HAP-1 (cell line): ENCODE results near the gene B4GALT1.

Experiments used
- DNase-seq, 2 experiments: peaks; one replicate each; pipeline ENCODE4 v3.0.0-alpha.2; 2016 to 2020; ENCODE audit warnings: low spot score in 2 of 2
- H3K27me3 ChIP-seq: fragments of 250-450 bp; sonication (Bioruptor Pico); 2 replicates; pipeline ENCODE4 v1.5.1; 2020; ENCODE audit warnings: low read depth, mild to moderate bottlenecking, moderate library complexity
- H3K36me3 ChIP-seq: fragments of 250-450 bp; sonication (Bioruptor Pico); replicated peaks from 2 replicates; pipeline ENCODE4 v1.5.1; 2020; ENCODE audit warnings: mild to moderate bottlenecking
- H3K4me1 ChIP-seq: fragments of 250-450 bp; sonication (Bioruptor Pico); 2 replicates; pipeline ENCODE4 v1.5.1; 2020; ENCODE audit warnings: mild to moderate bottlenecking
- H3K4me3 ChIP-seq: fragments of 250-450 bp; sonication (Bioruptor Pico); 2 replicates; pipeline ENCODE4 v1.5.1; 2020; ENCODE audit warnings: mild to moderate bottlenecking, moderate library complexity
- H3K9me3 ChIP-seq: fragments of 250-450 bp; sonication (Bioruptor Pico); 2 replicates; pipeline ENCODE4 v1.5.1; 2020; ENCODE audit warnings: mild to moderate bottlenecking, moderate library complexity
- in situ Hi-C: fragments of 300-500 bp; cut with MboI; formaldehyde crosslinking; loops from 3 replicates; pipeline ENCODE4 v1.14.3; 2020; ENCODE audit warnings: low sequenced_read_pairs, inconsistent platforms, mixed read lengths

Gene B4GALT1

DNA sequence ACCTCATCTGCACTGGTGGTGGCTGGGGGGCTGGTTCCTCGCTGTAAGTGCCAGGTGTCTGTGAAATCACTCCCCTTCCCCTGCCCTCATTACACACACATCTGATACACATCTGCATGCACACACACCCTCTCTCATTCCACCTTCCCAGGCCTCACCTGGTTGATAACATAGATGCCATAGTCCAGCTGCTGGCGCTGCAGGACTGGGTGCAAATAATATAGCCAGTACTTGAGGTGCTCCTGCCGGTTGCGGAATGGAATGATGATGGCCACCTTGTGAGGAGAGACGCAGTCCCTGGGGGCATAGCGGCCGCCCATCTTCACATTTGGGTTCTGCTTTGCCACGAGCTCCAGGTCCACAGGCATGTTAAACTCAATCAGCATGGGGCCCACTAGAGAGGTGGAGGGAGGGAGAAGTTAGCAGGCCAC is 32.1 kb downstream of the B4GALT1 start:
- Histone ChIP-seq H3K4me3 (no peak overlapping the region), H3K9me3 (no peaks in the 10 kb centered on the region), H3K36me3 (peaks cover 12% of the 10 kb centered on the region; the same call in 1 of the 2 replicates), H3K27me3 (no peaks in the 10 kb centered on the region), H3K4me1 (no peaks in the 10 kb centered on the region)
- in situ Hi-C loops: no loop called here
- no peak for DNase-seq

DNA sequence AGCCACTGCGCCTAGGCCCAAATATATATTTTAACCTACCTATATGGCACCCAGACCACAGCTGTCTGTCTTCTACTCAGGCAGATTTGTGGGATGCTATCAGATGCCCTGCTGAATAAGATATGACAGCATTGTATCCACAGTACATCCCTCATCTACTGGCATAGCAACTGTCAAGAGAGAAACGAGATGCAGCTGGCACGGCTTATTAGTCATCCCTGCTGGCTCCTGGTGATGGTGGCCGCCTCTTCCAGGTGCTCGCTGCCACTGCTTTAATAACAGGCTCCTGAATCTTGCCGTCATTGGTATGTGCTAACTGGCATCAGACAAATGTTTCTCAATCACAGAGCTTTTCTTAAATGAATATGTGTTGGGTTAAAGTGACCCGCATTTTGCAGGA is 34.0 kb downstream of the B4GALT1 start:
- Histone ChIP-seq H3K27me3 (no peaks in the 10 kb centered on the region), H3K4me1 (no peaks in the 10 kb centered on the region), H3K4me3 (no peak overlapping the region), H3K36me3 (peaks cover 12% of the 10 kb centered on the region; the same call in 1 of the 2 replicates), H3K9me3 (no peaks in the 10 kb centered on the region)
- no peak for DNase-seq
- in situ Hi-C loops: no loop called here

DNA sequence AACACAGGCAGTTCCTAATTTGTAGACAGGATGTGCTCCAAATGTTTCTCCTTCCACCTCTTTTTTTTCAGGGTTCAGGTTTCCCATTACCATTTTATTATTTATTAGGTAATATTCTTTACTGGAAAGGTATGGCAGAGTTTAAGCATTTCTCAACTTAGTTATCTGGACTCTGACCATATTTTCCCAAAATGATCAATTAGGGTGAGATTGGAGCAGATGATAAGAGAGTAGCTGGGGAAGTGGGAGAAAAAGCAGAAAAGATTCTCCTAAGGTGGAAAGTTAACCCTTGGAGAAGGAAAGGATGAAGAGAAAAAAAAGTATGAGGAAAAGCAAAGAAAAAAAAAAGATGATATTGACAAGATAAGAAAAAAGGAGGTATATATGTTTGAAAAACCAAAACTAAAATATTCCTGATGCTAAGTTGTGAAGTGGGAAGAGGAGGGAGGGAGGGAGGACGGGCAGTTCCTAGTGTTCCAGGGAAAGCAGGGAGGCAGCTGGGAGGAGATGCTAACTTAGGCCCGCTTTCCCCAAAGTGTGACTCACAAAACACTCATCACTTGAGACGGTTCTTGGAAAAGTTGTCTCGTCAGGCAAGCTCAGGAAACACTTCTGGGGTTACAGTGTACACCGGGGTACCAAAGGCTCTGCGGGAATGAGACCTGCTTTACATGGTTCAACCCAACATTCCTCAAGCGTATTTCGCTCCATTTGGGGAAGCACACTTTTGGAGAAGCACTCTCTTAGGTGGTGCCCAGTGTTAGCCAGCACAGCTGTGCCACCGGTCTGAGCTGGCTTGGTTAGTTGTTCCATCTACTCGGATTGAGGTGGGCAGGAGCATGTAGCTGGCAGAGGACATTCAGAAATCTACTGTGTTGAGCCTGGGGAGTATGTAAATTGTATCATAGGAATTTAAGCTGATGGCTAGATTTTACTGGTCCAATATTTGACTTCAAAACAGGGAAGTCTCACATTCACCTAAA is 35.1 kb downstream of the B4GALT1 start:
- no peaks in the 10 kb centered on the region for H3K4me1 ChIP-seq
- no peak overlapping the region for H3K4me3 ChIP-seq
- H3K27me3 ChIP-seq: no peaks in the 10 kb centered on the region
- H3K36me3 ChIP-seq: peaks cover 12% of the 10 kb centered on the region; the same call in 1 of the 2 replicates
- no peaks in the 10 kb centered on the region for H3K9me3 ChIP-seq
- no peak for DNase-seq
- in situ Hi-C loops: no loop called here

DNA sequence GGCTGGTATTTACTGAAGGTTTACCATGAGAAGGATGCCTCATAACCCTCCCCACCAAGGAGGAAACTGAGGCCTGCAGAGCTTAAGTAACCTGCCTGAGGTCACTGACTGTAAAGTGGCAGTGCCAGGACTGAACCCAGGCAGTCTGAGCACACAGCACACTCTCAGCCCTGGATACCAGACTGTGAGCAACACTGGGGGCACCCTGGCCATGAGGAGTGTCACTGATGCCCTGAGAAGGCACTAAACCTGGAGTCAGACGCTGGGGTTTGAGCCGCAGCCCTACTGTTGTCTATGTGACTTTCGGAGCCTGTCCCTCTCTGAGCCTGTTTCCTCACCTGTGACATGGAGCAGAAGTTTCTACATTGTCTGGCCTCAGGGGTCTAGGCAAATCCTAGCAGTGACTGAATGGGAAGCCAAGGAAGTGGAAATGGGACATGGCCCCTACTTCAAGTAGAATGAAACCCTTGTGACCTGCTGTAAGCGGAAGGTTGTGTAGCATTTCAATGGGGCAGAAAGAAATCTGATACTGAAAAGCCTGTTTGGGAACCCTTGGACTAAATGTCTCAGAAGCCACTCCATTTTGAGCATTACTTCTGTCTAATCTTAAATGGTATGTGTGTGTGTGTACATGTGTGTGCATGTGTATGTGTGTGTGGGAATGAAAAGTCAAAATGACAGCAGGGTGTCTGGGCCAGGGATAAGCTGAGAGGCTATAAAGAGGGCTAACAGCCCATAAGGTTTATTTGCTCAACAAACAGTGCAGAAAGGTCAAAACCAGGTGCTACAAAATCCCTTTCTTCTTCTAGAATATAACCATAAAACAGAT is 36.0 kb downstream of the B4GALT1 start:
- Histone ChIP-seq H3K36me3 (peaks cover 12% of the 10 kb centered on the region; the same call in 1 of the 2 replicates), H3K9me3 (no peaks in the 10 kb centered on the region), H3K4me1 (no peaks in the 10 kb centered on the region), H3K27me3 (no peaks in the 10 kb centered on the region), H3K4me3 (no peak overlapping the region)
- DNase-seq: no peak
- in situ Hi-C loops: no loop called here

DNA sequence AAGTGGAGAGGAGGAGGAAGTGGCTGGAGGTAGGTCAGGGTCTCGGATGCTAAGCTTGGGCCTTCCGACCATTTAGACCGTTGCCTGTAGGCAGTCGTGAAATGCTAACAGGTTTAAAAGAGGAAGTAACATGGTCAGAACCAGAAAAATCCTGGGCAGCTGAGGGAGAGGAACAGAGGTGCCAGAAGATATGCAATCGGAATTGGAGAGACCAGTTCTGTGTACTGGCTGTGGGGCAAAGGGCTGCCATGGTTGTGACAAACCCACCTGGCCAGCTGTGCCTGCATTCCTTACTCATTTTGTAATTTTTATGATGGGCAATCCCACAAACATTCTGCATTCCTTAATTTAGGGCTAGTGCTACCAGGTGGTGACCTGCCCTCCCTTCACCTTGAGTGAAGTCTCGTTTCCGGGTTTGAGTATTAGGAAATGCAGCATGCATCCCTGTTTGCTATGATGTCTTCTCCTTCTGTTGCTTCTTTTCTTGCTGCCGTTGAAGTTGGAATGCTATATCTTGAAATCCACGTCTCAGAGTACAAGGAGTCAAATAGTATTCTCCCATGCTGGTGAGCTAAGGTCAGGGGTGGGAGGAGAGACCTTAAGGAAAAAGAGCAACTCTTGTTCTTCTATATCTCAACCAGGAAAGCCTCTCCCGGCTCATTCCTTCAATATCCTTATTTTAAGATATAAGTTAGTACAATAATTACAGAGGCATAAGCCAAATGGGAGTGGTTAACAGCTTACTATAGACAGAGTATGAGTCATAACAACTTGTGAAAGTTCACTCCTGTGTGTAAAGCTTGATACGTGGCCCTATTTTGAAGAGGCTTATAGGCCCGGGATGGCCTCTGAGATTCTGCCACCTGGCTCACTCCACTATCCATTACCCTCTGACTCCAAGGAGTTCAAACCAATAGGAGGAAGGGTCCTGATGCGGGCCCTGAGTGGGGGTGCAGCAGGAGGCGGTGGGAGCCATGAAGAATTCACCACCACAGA is 37.0 kb downstream of the B4GALT1 start:
- Histone ChIP-seq H3K36me3 (peaks cover 12% of the 10 kb centered on the region; the same call in 1 of the 2 replicates), H3K4me3 (no peak overlapping the region), H3K4me1 (no peaks in the 10 kb centered on the region), H3K27me3 (no peaks in the 10 kb centered on the region), H3K9me3 (no peaks in the 10 kb centered on the region)
- in situ Hi-C loops: no loop called here
- no peak for DNase-seq

DNA sequence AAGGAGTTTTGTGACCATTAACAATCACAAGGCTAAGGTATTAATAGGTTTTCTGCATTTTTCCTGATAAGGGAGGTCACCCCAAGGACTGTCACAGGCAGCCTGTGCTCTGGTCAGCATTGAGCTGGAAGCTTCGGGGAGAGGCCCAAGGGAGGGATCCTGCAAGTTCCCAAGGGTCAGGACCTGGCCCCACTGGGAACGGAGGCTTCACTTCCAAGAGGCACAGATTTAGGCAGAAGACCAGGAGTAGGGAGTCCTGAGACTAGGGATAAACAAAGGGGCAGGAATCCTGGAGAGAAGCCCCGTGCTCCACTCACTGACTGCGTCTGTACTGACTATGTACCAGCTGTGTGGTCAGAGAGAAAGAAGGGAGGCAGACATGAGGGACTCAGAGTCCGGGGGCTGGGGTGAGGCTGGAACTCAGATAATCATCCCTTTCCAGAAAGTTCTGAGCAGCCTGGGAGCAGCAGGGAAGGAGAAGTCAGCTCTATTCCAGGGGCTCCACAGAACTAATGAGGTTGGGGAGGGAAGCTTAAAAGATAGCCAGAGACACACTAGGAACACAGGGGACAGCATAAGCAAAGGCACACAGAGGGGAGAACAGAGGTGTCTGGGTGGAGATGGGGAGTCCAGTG is 37.8 kb downstream of the B4GALT1 start:
- in situ Hi-C loops: no loop called here

DNA sequence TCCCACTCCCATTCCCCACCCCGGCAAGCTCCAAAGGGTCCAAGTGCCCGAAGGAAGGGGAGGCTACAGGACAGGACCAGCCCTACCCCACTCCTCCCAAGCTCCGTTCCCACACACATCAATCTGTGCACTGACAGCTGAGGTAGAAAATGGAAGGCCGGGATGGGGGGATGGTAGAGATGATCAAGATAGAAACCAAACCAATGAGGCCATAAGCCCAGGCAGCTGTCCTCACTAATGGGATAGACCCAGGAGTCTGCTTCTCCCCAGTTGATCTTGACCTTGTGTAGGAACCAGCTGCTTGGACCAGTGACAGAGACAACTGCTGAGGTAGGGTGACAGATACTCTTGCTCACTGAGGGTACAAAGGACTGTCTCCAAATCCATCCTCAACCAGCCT is 38.6 kb downstream of the B4GALT1 start:
- H3K4me3 ChIP-seq: no peak overlapping the region
- DNase-seq: no peak
- peaks cover 12% of the 10 kb centered on the region; the same call in 1 of the 2 replicates for H3K36me3 ChIP-seq
- no peaks in the 10 kb centered on the region for H3K4me1 ChIP-seq
- H3K9me3 ChIP-seq: no peaks in the 10 kb centered on the region
- in situ Hi-C loops: no loop called here
- no peaks in the 10 kb centered on the region for H3K27me3 ChIP-seq

More for the DNA sequence above, 37.8 kb downstream of the B4GALT1 start:
- DNase-seq: no peak
- Histone ChIP-seq H3K36me3 (peaks cover 12% of the 10 kb centered on the region; the same call in 1 of the 2 replicates), H3K4me3 (no peak overlapping the region), H3K4me1 (no peaks in the 10 kb centered on the region), H3K27me3 (no peaks in the 10 kb centered on the region), H3K9me3 (no peaks in the 10 kb centered on the region)

DNA sequence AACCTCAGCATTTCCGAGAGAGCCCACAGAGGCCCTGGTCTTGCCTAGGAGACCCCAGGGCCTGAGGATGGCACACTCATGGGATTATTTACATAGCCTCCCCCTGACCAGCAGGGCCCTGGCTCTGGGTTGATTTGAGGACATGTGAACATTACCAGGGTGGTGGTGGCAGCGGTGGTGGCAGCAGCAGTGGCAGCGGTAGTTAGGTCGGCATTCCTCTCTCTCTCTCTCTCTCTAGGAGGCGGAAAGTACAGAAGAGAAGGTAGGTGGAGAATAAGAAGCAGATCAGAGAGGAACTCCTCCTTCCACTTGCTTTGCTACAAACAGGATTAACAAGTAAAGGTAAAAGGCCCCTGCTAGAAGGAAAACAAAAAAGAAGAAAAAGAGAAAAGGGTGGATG is 39.3 kb downstream of the B4GALT1 start:
- H3K27me3 ChIP-seq: no peaks in the 10 kb centered on the region
- H3K36me3 ChIP-seq: peaks cover 6% of the 10 kb centered on the region; the same call in 1 of the 2 replicates
- no peaks in the 10 kb centered on the region for H3K4me1 ChIP-seq
- DNase-seq: no peak
- in situ Hi-C loops: no loop called here
- no peaks in the 10 kb centered on the region for H3K9me3 ChIP-seq
- no peak overlapping the region for H3K4me3 ChIP-seq

DNA sequence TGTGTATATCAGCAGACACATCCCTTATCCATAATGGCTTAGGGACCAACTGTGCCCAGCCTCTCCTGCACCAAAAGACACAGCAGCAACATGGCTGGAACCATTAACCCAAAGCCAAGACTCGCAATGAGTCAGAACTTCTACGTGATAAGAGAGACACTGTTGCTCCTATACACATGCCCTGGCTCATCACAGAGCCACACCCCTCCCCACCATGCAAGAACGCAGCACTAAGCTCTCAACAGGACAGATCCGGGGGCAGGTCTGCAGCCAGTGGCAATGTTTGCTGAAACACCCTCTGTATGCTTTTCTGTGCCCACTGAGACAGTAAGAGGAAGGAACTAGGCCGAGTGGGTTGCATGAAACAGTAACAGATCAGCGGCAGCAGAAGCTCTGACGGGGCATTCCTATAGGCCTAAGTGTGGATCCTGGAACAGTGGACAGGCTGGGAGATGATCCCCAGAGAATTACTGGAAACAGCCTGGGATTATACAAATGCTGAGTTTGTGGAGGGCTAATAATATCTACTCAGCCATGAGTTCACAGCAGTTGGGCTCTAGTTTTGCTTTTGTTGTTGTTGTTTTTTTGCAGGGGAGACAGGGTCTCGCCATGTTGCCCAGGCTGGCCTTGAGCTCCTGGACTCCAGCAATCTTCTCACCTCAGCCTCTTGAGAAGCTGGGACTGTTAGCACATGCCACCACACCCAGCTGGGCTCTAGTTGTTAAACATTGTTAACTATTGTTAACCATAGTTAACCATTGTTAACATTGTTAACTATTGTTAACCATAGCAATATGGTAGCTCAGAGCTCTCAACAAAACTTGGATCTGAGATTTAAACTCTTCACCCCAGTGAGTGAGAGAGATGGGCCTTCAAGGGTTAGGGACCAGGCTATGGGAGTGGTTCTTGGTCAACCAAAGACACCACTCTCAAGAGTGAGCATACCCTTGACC is 41.0 kb downstream of the B4GALT1 start:
- Histone ChIP-seq H3K27me3 (no peaks in the 10 kb centered on the region), H3K36me3 (peaks cover 6% of the 10 kb centered on the region; the same call in 1 of the 2 replicates), H3K4me1 (no peaks in the 10 kb centered on the region), H3K9me3 (no peaks in the 10 kb centered on the region), H3K4me3 (no peak overlapping the region)
- in situ Hi-C loops: no loop called here
- no peak for DNase-seq

DNA sequence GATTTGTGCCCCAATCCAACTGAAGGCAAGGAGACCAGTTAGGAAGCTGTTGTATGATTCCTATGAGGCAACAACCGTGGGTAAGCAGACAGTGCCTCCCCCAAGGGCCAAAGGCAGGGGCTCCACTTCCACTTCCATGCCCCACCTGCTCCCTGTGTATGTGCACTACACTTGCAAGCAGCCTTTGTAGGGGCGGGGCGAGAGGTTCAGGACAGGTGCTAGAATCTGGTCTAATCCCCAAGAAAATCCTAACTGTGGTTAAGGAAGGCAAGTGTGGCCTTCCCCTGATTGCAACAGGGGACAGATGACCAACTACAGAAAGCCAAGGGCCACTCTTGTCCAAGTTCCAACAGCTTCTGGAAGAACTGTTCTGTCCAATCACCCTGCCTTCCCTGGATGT is 41.7 kb downstream of the B4GALT1 start:
- in situ Hi-C loops: no loop called here
- DNase-seq: no peak
- Histone ChIP-seq H3K9me3 (no peaks in the 10 kb centered on the region), H3K27me3 (no peaks in the 10 kb centered on the region), H3K4me3 (no peak overlapping the region), H3K4me1 (0 out of 2 replicates have a peak, but pooled peaks cover 3% of the 10 kb centered on the region), H3K36me3 (no peaks in the 10 kb centered on the region)

DNA sequence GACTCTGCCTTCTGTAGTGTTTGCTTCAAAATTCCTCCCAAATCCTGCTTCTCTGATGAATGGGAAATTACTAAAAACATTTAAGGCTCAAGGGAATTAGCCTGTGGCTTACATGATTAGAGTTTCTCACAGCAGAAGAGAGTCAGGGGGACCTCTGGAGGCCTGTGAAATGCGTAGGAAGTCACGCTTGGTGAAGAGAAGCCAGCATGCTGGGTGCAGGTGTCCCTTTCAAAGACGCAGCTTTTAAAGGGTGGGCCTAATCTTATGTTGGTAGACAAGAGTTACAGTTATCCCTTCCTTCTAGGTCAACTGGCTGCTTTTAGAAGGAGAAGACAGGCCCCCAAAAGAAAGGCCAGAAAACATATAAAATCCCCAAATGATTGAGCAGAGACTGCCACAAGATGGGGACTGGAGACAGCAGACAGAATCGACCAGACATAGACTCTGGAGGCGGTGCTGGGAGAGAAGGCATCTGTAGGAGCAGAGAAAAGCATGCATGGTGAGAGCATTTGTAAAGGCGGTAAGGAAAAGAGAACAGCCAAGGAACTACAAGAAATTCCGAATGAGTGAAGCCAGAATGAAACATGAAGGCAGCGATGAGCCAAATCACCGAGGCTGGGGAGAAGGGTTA is 42.3 kb downstream of the B4GALT1 start:
- in situ Hi-C loops: no loop called here
- H3K4me3 ChIP-seq: no peak overlapping the region
- no peaks in the 10 kb centered on the region for H3K27me3 ChIP-seq
- no peaks in the 10 kb centered on the region for H3K36me3 ChIP-seq
- DNase-seq: no peak
- H3K9me3 ChIP-seq: no peaks in the 10 kb centered on the region
- H3K4me1 ChIP-seq: 0 out of 2 replicates have a peak, but pooled peaks cover 3% of the 10 kb centered on the region
